ENCODE results near the gene GOLIM4.
"Not testable (repeated sequence)": the region's sequence is repeated elsewhere in the genome, so short reads cannot be mapped to it uniquely, and the experiment has no call there.

Gene GOLIM4

GRCh38 chr3:168095611-168096209 is at the start of gene GOLIM4:
Gene GOLIM4, minus strand, starts transcription at chr3:168095924. Its CDS starts 639 bp downstream, at chr3:168095285.
- peak; percentile 93 for DNase-seq (ENCODE audit: low spot score)

GRCh38 chr3:168141405-168141998 is 45.8 kb upstream of the GOLIM4 start:
- DNase-seq (ENCODE audit: low spot score), result no peak

- no peak for DNase-seq (ENCODE audit: low spot score)
Measured at GRCh38 chr3:168139947-168140346, 44.2 kb upstream of the GOLIM4 start.

- DNase-seq (ENCODE audit: low spot score), result no peak
Measured at GRCh38 chr3:168138421-168138820, 42.7 kb upstream of the GOLIM4 start.

- no peak for DNase-seq (ENCODE audit: low spot score)
Measured at GRCh38 chr3:168134931-168135330, 39.2 kb upstream of the GOLIM4 start.

GRCh38 chr3:168130250-168130649 is 34.5 kb upstream of the GOLIM4 start:
- not testable (repeated sequence) for DNase-seq (ENCODE audit: low spot score)

- DNase-seq (ENCODE audit: low spot score), result not testable (repeated sequence)
Measured at GRCh38 chr3:168128463-168128862, 32.7 kb upstream of the GOLIM4 start.

- DNase-seq (ENCODE audit: low spot score), result no peak
Measured at GRCh38 chr3:168127466-168127865, 31.7 kb upstream of the GOLIM4 start.

GRCh38 chr3:168124791-168125190 is 29.1 kb upstream of the GOLIM4 start:
- no peak for DNase-seq (ENCODE audit: low spot score)

- DNase-seq (ENCODE audit: low spot score), result no peak
Measured at GRCh38 chr3:168124291-168124690, 28.6 kb upstream of the GOLIM4 start.

GRCh38 chr3:168123201-168124176 is 27.8 kb upstream of the GOLIM4 start:
- DNase-seq (ENCODE audit: low spot score), result no peak

- DNase-seq (ENCODE audit: low spot score), result no peak
Measured at GRCh38 chr3:168121184-168122017, 25.7 kb upstream of the GOLIM4 start.

GRCh38 chr3:168117853-168118313 is 22.2 kb upstream of the GOLIM4 start:
- DNase-seq (ENCODE audit: low spot score), result no peak

- DNase-seq (ENCODE audit: low spot score), result no peak
Measured at GRCh38 chr3:168117059-168117458, 21.3 kb upstream of the GOLIM4 start.

- DNase-seq (ENCODE audit: low spot score), result no peak
Measured at GRCh38 chr3:168116279-168116678, 20.6 kb upstream of the GOLIM4 start.

- no peak for DNase-seq (ENCODE audit: low spot score)
Measured at GRCh38 chr3:168113848-168114247, 18.1 kb upstream of the GOLIM4 start.

- DNase-seq (ENCODE audit: low spot score), result no peak
Measured at GRCh38 chr3:168112894-168113293, 17.2 kb upstream of the GOLIM4 start.

- no peak for DNase-seq (ENCODE audit: low spot score)
Measured at GRCh38 chr3:168104361-168104760, 8.6 kb upstream of the GOLIM4 start.

GRCh38 chr3:168102735-168103410 is 7.1 kb upstream of the GOLIM4 start:
- DNase-seq (ENCODE audit: low spot score), result no peak

GRCh38 chr3:168100777-168101492 is 5.2 kb upstream of the GOLIM4 start:
- peak; percentile 39 for DNase-seq (ENCODE audit: low spot score)

GRCh38 chr3:168097381-168097780 is 1.7 kb upstream of the GOLIM4 start:
- DNase-seq (ENCODE audit: low spot score), result no peak

Data from RKO (cell line).